ENCODE measurements around the gene PHC2. TPM values are rescaled to one million over a fixed set of nuclear protein-coding genes. Genes with fewer than 3 reads are reported as not detected.
A peak's percentile ranks its signal among the peaks of the same experiment; 100 is the strongest.

Gene PHC2
- total and polyA plus RNA-seq, 2 of the 13 experiments (the other 11 are each of a cell fraction or from before 2014, with no cell fraction given): 52.5 to 84.9 TPM

- WGBS (ENCODE audit: low lambda C conversion rate): 43% methylated on average over 3 of the region's 3 CpGs
- BruUV-seq (replicated peaks): no TSS peak
- Histone ChIP-seq H3K27me3 (ENCODE audit: control insufficient read depth in 1 of 2, insufficient read depth in 2 of 2, low read length in 2 of 2) (peaks cover 1 to 15% of the 10 kb centered on the region in 2 experiments; a peak in 3 of 5 replicates), H4K20me1 (ENCODE audit: insufficient read depth, low read length) (no peaks in the 10 kb centered on the region), H3K4me3 (replicated peaks in 1 of 3; ENCODE audit: insufficient read depth in 1 of 3, low read depth in 2 of 3, low read length in 3 of 3) (no peak overlapping the region), H3K4me1 (ENCODE audit: insufficient read depth, low read length) (no peaks in the 10 kb centered on the region), H3K79me2 (ENCODE audit: insufficient read depth, low read length) (no peaks in the 10 kb centered on the region), H3K27ac (ENCODE audit: extremely low read length, insufficient read depth, low read length) (no peak overlapping the region), H2AFZ (ENCODE audit: low read length) (no peak overlapping the region), H3K9ac (ENCODE audit: insufficient read depth, low read depth, low read length) (no peak overlapping the region), H3K36me3 (replicated peaks in 1 of 2; ENCODE audit: control insufficient read depth in 1 of 2, insufficient read depth in 2 of 2, low read length in 2 of 2) (no peaks in the 10 kb centered on the region), H3K9me3 (ENCODE audit: low read length) (no peaks in the 10 kb centered on the region), H3K4me2 (ENCODE audit: low read depth, low read length) (no peak overlapping the region)
- no peak for DNase-seq (ENCODE audit: low spot score)
- ChIA-PET CTCF (ENCODE audit: low intra/inter-chr PET ratio, low total read pairs) (no interaction called here), POLR2A (no interaction called here)
- intact Hi-C loops (cut with micrococcal nuclease; ENCODE audit: unreplicated experiment): no loop called here
- no peak for ATAC-seq
- in situ Hi-C loops (cut with HindIII; ENCODE audit: extremely low pct_ligation_motif_present, low pct_unique_long_range_greater_than_20kb): no loop called here
- FAIRE-seq: no peak
- TF ChIP-seq RAD51 (IDR thresholded peaks at IDR 0.05; ENCODE audit: borderline replicate concordance) (peak; percentile 75; the same call in 1 of the 2 replicates), NFKBIZ (CRISPR knock-in tag; IDR thresholded peaks at IDR 0.05) (no peak), ZFP90 (CRISPR knock-in tag; IDR thresholded peaks at IDR 0.05; ENCODE audit: borderline replicate concordance) (no peak), ZNF777 (CRISPR knock-in tag; IDR thresholded peaks at IDR 0.05) (no peak)
- TF ChIP-seq, protein P1, sequence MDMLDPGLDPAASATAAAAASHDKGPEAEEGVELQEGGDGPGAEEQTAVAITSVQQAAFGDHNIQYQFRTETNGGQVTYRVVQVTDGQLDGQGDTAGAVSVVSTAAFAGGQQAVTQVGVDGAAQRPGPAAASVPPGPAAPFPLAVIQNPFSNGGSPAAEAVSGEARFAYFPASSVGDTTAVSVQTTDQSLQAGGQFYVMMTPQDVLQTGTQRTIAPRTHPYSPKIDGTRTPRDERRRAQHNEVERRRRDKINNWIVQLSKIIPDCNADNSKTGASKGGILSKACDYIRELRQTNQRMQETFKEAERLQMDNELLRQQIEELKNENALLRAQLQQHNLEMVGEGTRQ (IDR thresholded peaks at IDR 0.05; ENCODE audit: low read depth, low read length): peak; percentile 60; the same call in 1 of the 2 replicates
- TF ChIP-seq, protein P1 (CRISPR knock-in tag; IDR thresholded peaks at IDR 0.05; ENCODE audit: borderline replicate concordance): no peak
These were observed 15.7 kb upstream of the PHC2 start for GRCh38 chr1:33446590-33446989.

DNA sequence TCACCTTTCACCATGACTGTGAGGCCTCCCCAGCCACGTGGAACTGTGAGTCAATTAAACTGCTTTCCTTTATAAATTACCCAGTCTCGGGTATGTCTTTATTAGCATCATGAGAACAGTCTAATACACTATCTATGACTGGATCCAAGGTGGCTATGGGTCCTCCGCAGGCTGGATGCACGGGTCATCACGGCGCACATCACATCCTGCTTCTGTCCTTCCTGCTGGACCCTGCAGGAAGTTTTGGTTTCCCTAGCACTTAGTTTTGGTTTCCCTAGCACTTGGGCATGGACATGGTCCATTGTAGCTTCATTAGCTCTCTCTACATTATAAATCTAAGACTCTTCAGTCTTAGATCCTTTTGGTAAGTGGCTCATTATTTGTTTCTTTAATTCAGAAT lies 14.2 kb upstream of the PHC2 start:
- FAIRE-seq (no peak), DNase-seq (ENCODE audit: low spot score) (no peak)
- BruUV-seq (replicated peaks): no TSS peak

More for the DNA sequence above, 14.2 kb upstream of the PHC2 start:
- no peak overlapping the region for H2AFZ ChIP-seq (ENCODE audit: low read length)
- H4K20me1 ChIP-seq (ENCODE audit: insufficient read depth, low read length): no peaks in the 10 kb centered on the region
- CTCF ChIA-PET (ENCODE audit: low intra/inter-chr PET ratio, low total read pairs): no interaction called here
- intact Hi-C loops (cut with micrococcal nuclease; ENCODE audit: unreplicated experiment): no loop called here
- no peak overlapping the region for H3K4me3 ChIP-seq (replicated peaks in 1 of 3; ENCODE audit: insufficient read depth in 1 of 3, low read depth in 2 of 3, low read length in 3 of 3)
- ATAC-seq: no peak
- 57% methylated on average over 6 of the region's 6 CpGs for WGBS (ENCODE audit: low lambda C conversion rate)
- in situ Hi-C loops (cut with HindIII; ENCODE audit: extremely low pct_ligation_motif_present, low pct_unique_long_range_greater_than_20kb): no loop called here
- no peaks in the 10 kb centered on the region for H3K36me3 ChIP-seq (replicated peaks in 1 of 2; ENCODE audit: control insufficient read depth in 1 of 2, insufficient read depth in 2 of 2, low read length in 2 of 2)
- no peaks in the 10 kb centered on the region for H3K79me2 ChIP-seq (ENCODE audit: insufficient read depth, low read length)
- no peak overlapping the region for H3K27ac ChIP-seq (ENCODE audit: extremely low read length, insufficient read depth, low read length)
- TF ChIP-seq TCF7L2 (IDR thresholded peaks at IDR 0.05; ENCODE audit: low read depth, low read length): no peak
- no peak for TF ChIP-seq DMAP1 (CRISPR knock-in tag; IDR thresholded peaks at IDR 0.05)
- TF ChIP-seq, protein P2, sequence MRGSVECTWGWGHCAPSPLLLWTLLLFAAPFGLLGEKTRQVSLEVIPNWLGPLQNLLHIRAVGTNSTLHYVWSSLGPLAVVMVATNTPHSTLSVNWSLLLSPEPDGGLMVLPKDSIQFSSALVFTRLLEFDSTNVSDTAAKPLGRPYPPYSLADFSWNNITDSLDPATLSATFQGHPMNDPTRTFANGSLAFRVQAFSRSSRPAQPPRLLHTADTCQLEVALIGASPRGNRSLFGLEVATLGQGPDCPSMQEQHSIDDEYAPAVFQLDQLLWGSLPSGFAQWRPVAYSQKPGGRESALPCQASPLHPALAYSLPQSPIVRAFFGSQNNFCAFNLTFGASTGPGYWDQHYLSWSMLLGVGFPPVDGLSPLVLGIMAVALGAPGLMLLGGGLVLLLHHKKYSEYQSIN (CRISPR knock-in tag; IDR thresholded peaks at IDR 0.05; ENCODE audit: borderline replicate concordance): no peak
- no peak for TF ChIP-seq RFX1 (IDR thresholded peaks at IDR 0.05)
- no peak for TF ChIP-seq GTF2F1 (IDR thresholded peaks at IDR 0.05; ENCODE audit: low read length)
- no peak for TF ChIP-seq ZSCAN22 (CRISPR knock-in tag; IDR thresholded peaks at IDR 0.05)
- no peak for TF ChIP-seq ZNF563 (CRISPR knock-in tag; IDR thresholded peaks at IDR 0.05)
- TF ChIP-seq MLLT10 (CRISPR knock-in tag; IDR thresholded peaks at IDR 0.05): no peak
- TF ChIP-seq MXD4 (CRISPR knock-in tag; IDR thresholded peaks at IDR 0.05): no peak
- TF ChIP-seq PLRG1 (conservative IDR thresholded peaks at IDR 0.05): no peak
- TF ChIP-seq HOXD1 (CRISPR knock-in tag; IDR thresholded peaks at IDR 0.05): no peak
- TF ChIP-seq ZNF20 (CRISPR knock-in tag; IDR thresholded peaks at IDR 0.05): no peak
- TF ChIP-seq, protein P3, sequence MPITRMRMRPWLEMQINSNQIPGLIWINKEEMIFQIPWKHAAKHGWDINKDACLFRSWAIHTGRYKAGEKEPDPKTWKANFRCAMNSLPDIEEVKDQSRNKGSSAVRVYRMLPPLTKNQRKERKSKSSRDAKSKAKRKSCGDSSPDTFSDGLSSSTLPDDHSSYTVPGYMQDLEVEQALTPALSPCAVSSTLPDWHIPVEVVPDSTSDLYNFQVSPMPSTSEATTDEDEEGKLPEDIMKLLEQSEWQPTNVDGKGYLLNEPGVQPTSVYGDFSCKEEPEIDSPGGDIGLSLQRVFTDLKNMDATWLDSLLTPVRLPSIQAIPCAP (CRISPR knock-in tag; IDR thresholded peaks at IDR 0.05; ENCODE audit: low read depth): no peak
- H3K9ac ChIP-seq (ENCODE audit: insufficient read depth, low read depth, low read length): no peak overlapping the region
- POLR2A ChIA-PET: no interaction called here
- peaks cover 1 to 26% of the 10 kb centered on the region in 2 experiments; a peak in 3 of 5 replicates for H3K27me3 ChIP-seq (ENCODE audit: control insufficient read depth in 1 of 2, insufficient read depth in 2 of 2, low read length in 2 of 2)
- peaks cover 11% of the 10 kb centered on the region for H3K4me1 ChIP-seq (ENCODE audit: insufficient read depth, low read length)
- H3K4me2 ChIP-seq (ENCODE audit: low read depth, low read length): no peak overlapping the region
- H3K9me3 ChIP-seq (ENCODE audit: low read length): no peaks in the 10 kb centered on the region

Data from HepG2 (cell line).